HG03558 (cell line): Measurements from ENCODE around the gene HOXB9.

ENCODE experiments used
- ATAC-seq: cut with Tn5 transposase; IDR thresholded peaks from one replicate; pipeline ENCODE4 v1.9.1; 2021; ENCODE audit warnings: moderate number of reproducible peaks; ENCODE audit not compliant: unreplicated experiment; ENCODE audit errors: extremely low read depth

HOXB9 gene

GRCh38 chr17:48575673-48576478 is 50.3 kb downstream of the HOXB9 start:
- no peak for ATAC-seq

GRCh38 chr17:48575066-48575582 is 51.0 kb downstream of the HOXB9 start:
- ATAC-seq: no peak

GRCh38 chr17:48574505-48575065 is 51.6 kb downstream of the HOXB9 start:
- no peak for ATAC-seq

GRCh38 chr17:48571826-48572417 is 54.2 kb downstream of the HOXB9 start:
- no peak for ATAC-seq
